SIG-M5 (cell line): ENCODE measurements around the gene LRRTM1.

Experiments used
- DNase-seq: peaks from one replicate; lab custom pipeline; 2025; lab: John Stamatoyannopoulos, UW

LRRTM1 gene

DNA sequence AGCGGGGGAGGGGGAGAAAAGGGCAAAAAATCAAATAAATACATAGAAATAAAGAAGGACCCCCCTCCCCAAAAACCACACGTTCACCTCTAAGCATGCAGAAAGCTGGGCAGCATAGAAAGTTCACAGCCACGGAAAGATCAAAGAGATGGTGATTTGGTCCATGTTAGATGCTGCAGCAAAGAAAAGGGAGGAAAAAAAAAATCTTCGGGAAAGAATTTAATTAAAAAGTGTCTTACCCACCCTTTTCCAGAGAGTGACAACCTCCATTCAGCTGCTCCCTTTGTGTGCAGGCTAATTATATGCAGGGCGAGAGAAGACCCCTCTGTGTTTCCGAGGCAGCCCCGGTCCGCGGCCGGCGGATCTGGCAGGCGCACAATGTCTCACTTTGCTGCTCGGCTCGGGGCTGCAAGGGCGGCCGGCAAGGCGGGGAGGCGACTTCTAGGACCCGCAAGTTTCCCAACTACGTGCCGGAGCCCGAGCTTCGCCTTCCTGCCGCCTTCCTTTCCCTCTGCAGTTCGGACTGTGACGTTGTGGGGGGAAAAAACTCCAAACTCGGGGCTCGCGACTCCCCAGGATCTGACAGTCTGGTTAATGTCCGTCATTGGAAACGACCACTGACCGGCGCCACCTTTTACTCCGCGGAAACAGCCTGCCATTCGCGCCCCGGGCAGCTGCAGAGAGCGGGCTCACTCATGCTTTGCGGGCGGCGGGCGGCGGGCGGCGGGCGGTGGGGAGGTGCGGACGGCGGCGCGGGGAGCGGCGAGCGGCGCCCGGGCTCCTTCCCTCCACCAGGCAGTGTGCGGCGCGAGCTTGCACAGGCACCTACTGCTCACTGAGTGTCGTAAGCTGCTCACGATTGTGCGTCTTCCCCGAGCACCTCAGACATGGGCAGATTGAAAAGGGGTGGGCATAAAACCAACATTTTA lies at the start of gene LRRTM1:
Gene LRRTM1 (minus strand): TSS at position 844 of the 929 bp plus-strand sequence. CDS start 933 bp downstream, outside the sequence.
- no peak for DNase-seq

- DNase-seq = no peak
Observed at GRCh38 chr2:80351231-80351630, 46.7 kb upstream of the LRRTM1 start.

GRCh38 chr2:80348953-80349352 lies 44.4 kb upstream of the LRRTM1 start:
- no peak for DNase-seq

DNA sequence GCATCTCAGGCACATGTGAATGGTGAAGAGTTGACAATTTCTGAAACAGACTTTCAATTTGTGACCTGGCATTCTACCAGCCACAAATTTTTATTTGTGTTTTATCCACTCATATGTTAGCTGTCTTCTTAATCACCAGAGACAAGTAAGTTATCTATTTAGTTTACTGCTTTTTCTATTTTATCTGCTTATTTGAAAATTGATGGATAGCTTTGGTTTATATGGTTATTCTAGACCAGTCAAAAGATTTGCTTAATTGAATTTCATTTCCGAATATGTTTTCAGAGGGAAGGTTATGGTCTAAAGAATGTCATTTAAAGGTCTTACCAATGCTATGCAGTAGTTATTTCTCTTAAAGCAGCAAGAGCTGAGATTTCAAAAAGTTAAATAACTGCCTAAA lies 43.5 kb upstream of the LRRTM1 start:
- no peak for DNase-seq

GRCh38 chr2:80340022-80340421 lies 35.5 kb upstream of the LRRTM1 start:
- DNase-seq = no peak

- no peak for DNase-seq
Observed at GRCh38 chr2:80338794-80339193, 34.2 kb upstream of the LRRTM1 start.

GRCh38 chr2:80335411-80335810 lies 30.9 kb upstream of the LRRTM1 start:
- DNase-seq = no peak

GRCh38 chr2:80333886-80334285 lies 29.3 kb upstream of the LRRTM1 start:
- DNase-seq = no peak

GRCh38 chr2:80330527-80331450 lies 26.2 kb upstream of the LRRTM1 start:
- no peak for DNase-seq

DNA sequence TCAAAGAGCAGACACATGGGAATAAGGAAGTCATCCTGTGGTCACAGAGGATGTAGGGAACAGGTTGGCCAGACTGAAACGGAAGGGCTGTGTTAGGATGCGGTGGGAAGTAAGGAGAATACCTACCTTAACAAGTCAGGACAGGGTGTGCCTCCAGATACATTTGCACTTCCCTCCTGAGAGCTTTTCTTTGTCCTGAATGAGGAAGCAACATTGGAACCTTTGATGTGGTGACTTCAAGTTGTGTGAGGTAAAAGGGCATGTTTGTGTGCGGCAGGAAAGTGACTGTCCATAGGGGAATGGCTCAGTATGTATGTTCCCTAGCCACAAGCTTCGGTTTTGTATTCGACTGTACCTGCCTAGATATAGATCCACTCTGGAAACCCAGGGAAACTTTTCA lies 24.9 kb upstream of the LRRTM1 start:
- DNase-seq = no peak

DNA sequence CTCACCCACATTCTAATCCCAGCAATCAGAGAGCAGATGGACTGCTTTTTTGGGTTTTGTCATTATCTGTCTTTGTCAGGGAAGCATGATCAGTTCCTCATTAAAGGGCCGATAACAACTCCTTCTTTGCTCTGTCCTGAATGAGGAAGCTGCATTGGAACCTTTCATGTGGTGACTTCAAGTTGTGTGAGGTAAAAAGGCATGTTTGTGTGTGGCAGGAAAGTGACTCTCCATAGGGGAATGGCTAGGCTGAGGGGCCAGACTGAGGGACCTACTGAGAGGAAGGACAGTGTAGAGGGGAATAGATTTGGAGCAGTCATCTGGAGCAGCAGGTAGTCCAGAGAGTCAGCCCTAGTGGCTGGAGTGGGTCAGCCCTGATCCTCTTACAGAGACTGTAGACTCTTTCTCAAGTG lies 23.6 kb upstream of the LRRTM1 start:
- DNase-seq = no peak

GRCh38 chr2:80326861-80327260 lies 22.3 kb upstream of the LRRTM1 start:
- no peak for DNase-seq

DNA sequence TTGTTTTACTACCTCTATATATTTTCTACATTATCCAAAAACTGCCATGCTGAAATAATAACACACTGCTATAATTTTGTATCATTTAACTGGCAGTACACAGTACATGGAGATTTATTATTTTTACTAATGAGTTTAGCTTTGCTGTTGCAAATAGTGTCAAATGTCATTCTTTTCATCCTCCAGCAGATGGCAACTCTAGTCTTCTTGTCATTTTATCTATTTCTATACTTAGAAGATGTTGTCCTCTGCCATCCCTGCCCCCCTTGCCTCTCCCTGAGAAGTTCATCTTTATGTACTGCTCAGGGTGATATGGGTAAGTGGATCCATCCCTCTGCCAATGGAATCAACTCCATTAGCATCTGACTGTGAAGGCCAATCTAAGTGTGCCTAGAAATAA lies 21.7 kb upstream of the LRRTM1 start:
- DNase-seq = no peak

GRCh38 chr2:80324525-80324924 lies 20.0 kb upstream of the LRRTM1 start:
- DNase-seq = no peak

DNA sequence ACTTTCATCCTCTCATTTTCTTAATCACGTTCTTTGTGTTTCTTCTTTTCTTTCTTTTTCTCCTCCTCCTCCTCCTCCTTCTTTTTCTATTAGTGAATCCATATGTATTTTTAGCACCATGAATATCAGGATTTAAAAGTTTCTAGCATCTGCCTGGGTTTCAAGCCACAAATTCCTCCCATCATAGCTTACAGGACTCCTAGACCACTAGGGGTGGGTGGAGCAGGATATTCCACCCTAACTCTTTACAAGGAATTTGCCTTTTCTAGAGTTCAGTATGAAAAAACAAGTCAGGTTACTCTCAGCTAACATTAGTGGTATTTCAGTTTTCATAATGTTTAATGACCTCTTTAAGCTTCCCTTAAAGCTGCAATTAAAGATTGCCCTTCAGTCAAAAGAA lies 19.1 kb upstream of the LRRTM1 start:
- no peak for DNase-seq

- no peak for DNase-seq
Observed at GRCh38 chr2:80322958-80323357, 18.4 kb upstream of the LRRTM1 start.

GRCh38 chr2:80322311-80322920 lies 17.9 kb upstream of the LRRTM1 start:
- no peak for DNase-seq

DNA sequence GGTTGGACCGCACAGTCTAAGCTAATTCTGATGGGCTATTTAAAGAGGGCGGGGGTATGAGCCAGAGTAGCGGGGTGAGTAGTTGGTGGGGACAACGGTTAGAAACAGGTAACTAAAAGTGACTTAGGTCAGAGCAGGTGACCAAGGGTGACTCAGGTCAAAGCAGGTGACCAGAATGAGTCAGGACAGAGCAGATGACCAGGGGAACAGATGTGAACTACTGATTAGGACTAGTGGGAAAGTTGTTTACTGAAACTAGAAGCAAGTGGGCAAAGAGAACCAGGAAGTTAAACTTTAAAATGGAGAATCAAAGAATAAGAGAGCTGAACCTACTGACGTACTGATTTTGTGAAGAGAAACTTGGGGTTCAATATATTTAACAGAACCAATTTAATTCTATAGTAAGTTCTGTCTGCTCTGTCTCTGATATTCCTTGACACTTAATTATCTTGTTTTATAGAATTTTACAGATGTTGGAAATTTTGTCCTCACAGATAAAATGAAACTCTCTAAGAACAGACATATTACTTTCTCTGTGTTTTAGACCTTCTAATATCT lies 7.8 kb upstream of the LRRTM1 start:
- no peak for DNase-seq

- no peak for DNase-seq
Observed at GRCh38 chr2:80311304-80311703, 6.8 kb upstream of the LRRTM1 start.

DNA sequence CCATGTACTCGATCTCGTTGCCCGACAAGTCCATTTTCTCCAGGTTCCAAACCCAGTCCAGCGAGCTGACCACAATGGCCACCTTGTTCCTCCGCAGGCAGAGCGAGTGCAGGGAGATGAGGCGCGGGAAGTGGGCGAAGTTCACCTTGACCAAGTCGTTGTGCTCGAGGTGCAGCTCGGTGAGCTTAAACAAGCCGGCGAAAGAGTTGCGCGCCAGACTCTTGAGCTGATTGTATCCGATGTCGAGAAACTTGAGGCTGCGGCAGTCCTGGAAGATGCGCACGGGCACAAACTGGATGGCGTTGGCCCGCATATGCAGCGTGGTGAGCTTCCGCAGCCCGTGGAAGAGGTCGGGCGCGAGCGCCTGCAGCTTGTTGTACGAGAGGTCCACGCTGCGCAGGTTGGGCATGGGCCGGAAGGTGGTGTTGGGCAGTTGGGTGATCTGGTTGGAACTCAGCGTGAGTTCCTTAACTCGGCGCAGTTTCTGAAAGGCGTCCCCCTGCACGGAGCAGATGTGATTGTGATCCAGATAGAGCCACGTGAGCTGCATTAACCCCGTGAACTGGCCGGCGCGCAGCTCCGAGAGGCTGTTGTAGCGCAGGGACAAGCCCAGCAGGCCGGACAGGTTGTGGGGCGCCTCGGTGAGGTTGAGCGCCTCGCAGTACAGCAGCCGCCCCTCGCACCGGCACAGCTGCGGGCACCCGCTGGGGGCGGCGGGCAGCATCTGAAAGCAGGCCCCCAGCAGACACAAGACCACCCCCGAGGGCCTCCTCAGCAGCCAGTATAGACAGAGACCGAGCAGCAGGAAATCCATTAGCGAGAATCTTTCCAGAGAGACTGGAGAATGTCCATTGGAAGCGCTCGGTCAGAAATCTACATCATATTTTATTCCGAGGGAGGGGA lies 1.3 kb downstream of the LRRTM1 start:
- no peak for DNase-seq
